Astrocyte of the cerebellum (primary cell): ENCODE results near the gene BOD1L1.

Source experiments
- DNase-seq: peaks from one replicate; pipeline ENCODE4 v3.0.0-alpha.2; 2011; ENCODE audit warnings: low read depth
- H3K4me3 ChIP-seq: 2 replicates; pipeline ENCODE4 v1.5.1; 2011; ENCODE audit warnings: mild to moderate bottlenecking, low read depth, low read length, moderate library complexity
- CTCF ChIP-seq: IDR thresholded peaks from 2 replicates; pipeline ENCODE4 v1.5.1; 2012; ENCODE audit warnings: low read length, low read depth, moderate library complexity, mild to moderate bottlenecking; ENCODE audit errors: missing control alignments
- in situ Hi-C: cut with HindIII; loops from 2 replicates; pipeline ENCODE4 v1.10.0; 2017; ENCODE audit warnings: low sequenced_read_pairs

Gene BOD1L1

GRCh38 chr4:13546142-13546940, 81.2 kb downstream of the BOD1L1 start:
- in situ Hi-C loops = no loop called here
- no peak for DNase-seq
- H3K4me3 ChIP-seq = no peak overlapping the region
- TF ChIP-seq CTCF = no peak

- no peak for TF ChIP-seq CTCF
- H3K4me3 ChIP-seq = no peak overlapping the region
- in situ Hi-C loops = no loop called here
These were observed 82.1 kb downstream of the BOD1L1 start for GRCh38 chr4:13545394-13545808.

GRCh38 chr4:13544606-13545393, 82.7 kb downstream of the BOD1L1 start:
- DNase-seq = no peak
- in situ Hi-C loops = no loop called here
- peak overlapping the region; percentile 48 for H3K4me3 ChIP-seq
- TF ChIP-seq CTCF = no peak

More at GRCh38 chr4:13545394-13545808, 82.1 kb downstream of the BOD1L1 start:
- DNase-seq = no peak

- peak within 1 kb of the TSS; percentile 48 for H3K4me3 ChIP-seq
- no peak for DNase-seq
- no peak for TF ChIP-seq CTCF
- in situ Hi-C loops = no loop called here
These were observed 83.5 kb downstream of the BOD1L1 start, which contains the start of gene NKX3-2 for GRCh38 chr4:13543839-13544605. Gene NKX3-2, minus strand, starts transcription at chr4:13544508. Its CDS starts 94 bp downstream, at chr4:13544414.

GRCh38 chr4:13543032-13543838, 84.3 kb downstream of the BOD1L1 start:
- TF ChIP-seq CTCF = no peak
- H3K4me3 ChIP-seq = peak overlapping the region; percentile 11
- no peak for DNase-seq
- in situ Hi-C loops = no loop called here
